ENCODE data around the gene CSPG5.

DNA sequence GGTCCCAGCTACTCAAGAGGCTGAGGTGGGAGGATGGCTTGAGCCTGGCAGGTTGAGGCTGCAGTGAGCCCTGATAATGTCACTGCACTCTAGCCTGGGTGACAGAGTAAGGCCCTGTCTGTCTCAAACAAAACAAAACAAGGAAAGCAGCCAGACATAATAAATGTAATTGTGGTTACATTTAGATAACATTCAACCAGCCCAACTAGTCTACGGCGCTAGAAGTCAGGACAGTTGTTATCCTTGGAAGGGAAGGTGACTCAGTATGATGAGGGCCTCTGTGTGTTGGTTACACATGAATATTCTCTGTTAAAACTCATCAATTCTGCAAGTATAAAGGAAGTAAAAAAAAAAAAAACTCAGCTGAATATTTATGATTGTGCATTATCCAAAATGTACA lies 27.0 kb upstream of the CSPG5 start:
- TF ChIP-seq, protein P1, sequence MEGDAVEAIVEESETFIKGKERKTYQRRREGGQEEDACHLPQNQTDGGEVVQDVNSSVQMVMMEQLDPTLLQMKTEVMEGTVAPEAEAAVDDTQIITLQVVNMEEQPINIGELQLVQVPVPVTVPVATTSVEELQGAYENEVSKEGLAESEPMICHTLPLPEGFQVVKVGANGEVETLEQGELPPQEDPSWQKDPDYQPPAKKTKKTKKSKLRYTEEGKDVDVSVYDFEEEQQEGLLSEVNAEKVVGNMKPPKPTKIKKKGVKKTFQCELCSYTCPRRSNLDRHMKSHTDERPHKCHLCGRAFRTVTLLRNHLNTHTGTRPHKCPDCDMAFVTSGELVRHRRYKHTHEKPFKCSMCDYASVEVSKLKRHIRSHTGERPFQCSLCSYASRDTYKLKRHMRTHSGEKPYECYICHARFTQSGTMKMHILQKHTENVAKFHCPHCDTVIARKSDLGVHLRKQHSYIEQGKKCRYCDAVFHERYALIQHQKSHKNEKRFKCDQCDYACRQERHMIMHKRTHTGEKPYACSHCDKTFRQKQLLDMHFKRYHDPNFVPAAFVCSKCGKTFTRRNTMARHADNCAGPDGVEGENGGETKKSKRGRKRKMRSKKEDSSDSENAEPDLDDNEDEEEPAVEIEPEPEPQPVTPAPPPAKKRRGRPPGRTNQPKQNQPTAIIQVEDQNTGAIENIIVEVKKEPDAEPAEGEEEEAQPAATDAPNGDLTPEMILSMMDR (IDR thresholded peaks at IDR 0.05; ENCODE audit: insufficient read depth, low read length) = no peak
- TF ChIP-seq, protein P2, sequence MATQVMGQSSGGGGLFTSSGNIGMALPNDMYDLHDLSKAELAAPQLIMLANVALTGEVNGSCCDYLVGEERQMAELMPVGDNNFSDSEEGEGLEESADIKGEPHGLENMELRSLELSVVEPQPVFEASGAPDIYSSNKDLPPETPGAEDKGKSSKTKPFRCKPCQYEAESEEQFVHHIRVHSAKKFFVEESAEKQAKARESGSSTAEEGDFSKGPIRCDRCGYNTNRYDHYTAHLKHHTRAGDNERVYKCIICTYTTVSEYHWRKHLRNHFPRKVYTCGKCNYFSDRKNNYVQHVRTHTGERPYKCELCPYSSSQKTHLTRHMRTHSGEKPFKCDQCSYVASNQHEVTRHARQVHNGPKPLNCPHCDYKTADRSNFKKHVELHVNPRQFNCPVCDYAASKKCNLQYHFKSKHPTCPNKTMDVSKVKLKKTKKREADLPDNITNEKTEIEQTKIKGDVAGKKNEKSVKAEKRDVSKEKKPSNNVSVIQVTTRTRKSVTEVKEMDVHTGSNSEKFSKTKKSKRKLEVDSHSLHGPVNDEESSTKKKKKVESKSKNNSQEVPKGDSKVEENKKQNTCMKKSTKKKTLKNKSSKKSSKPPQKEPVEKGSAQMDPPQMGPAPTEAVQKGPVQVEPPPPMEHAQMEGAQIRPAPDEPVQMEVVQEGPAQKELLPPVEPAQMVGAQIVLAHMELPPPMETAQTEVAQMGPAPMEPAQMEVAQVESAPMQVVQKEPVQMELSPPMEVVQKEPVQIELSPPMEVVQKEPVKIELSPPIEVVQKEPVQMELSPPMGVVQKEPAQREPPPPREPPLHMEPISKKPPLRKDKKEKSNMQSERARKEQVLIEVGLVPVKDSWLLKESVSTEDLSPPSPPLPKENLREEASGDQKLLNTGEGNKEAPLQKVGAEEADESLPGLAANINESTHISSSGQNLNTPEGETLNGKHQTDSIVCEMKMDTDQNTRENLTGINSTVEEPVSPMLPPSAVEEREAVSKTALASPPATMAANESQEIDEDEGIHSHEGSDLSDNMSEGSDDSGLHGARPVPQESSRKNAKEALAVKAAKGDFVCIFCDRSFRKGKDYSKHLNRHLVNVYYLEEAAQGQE (IDR thresholded peaks at IDR 0.05; ENCODE audit: insufficient replicate concordance, low read depth) = no peak
- TF ChIP-seq POLR2AphosphoS5 (IDR thresholded peaks at IDR 0.05; ENCODE audit: low read depth) (no peak), SPI1 (IDR thresholded peaks at IDR 0.05; ENCODE audit: borderline replicate concordance, low read depth) (no peak), GABPA (IDR thresholded peaks at IDR 0.05; ENCODE audit: low read depth) (no peak)

Measured in HL-60 (cell line).